ENCODE measurements around the gene PTS. TPM values are rescaled to one million over a fixed set of nuclear protein-coding genes. Genes with fewer than 3 reads are reported as not detected.

The PTS gene
- polyA plus RNA-seq, 2 of the 4 experiments (the other 2 are of a cell fraction), result 33.9 to 48.5 TPM

DNA sequence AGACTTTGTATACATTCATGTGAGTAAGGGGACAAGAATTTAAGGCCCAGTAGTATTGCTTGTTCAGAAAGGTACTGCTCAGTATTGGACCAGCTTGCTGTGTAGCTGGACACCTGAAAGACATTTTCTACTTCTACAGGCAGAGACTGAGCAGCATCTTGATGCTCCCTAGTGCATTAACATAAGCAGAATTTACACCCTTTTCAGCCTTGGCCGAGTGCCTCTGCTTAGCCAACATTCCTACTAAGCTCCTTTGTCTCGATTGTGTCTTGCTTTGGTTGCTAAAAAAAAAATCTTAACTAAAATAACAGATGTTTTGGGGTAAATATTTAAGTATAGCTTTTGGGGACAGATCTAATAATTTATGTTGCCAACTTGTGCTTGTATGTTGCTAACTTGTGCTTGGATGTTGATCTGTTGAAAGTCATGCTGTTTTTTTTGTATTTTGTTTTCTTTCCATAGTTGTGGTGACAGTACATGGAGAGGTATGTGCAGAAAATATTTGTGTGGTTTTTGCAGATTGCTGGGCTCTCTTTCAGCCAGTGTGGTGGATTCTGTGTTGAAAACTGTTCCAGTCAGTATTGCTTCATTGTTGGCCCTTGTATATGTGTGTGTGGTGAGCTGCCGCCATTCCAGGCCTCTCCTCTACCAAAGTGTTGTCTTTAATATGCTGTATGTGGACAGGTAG lies 3.7 kb downstream of the PTS start:
- CTCF ChIA-PET, result interaction anchor here (0.6 to 1.2 kb wide), 4 partner anchors 10 to 360 kb away, joined by 3 to 4 read pairs (median 3); no protein-coding TSS in a partner anchor
- ATAC-seq (no peak), FAIRE-seq (no peak), DNase-seq (ENCODE audit: low read depth in 1 of 2, low spot score in 1 of 2) (no peak)
- Histone ChIP-seq H3K9me3 (no peaks in the 10 kb centered on the region), H3K4me2 (no peak overlapping the region), H3K27ac (no peak overlapping the region), H3K4me3 (no peak overlapping the region), H3K4me1 (peaks cover 12% of the 10 kb centered on the region)
- TF ChIP-seq POLR2A (IDR thresholded peaks at IDR 0.05; ENCODE audit: low read length), result no peak
- no peak for TF ChIP-seq JUN (IDR thresholded peaks at IDR 0.05)
- TF ChIP-seq FOXS1 (CRISPR knock-in tag; IDR thresholded peaks at IDR 0.05), result no peak
- TF ChIP-seq CHD4 (IDR thresholded peaks at IDR 0.05; ENCODE audit: borderline replicate concordance), result no peak
- TF ChIP-seq RCOR1 (IDR thresholded peaks at IDR 0.05; ENCODE audit: low read depth, low read length), result no peak
- no peak for TF ChIP-seq SREBF2 (IDR thresholded peaks at IDR 0.05)
- TF ChIP-seq, protein P1, sequence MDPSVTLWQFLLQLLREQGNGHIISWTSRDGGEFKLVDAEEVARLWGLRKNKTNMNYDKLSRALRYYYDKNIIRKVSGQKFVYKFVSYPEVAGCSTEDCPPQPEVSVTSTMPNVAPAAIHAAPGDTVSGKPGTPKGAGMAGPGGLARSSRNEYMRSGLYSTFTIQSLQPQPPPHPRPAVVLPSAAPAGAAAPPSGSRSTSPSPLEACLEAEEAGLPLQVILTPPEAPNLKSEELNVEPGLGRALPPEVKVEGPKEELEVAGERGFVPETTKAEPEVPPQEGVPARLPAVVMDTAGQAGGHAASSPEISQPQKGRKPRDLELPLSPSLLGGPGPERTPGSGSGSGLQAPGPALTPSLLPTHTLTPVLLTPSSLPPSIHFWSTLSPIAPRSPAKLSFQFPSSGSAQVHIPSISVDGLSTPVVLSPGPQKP (IDR thresholded peaks at IDR 0.05; ENCODE audit: low read depth, low read length), result no peak
- TF ChIP-seq EHMT2 (IDR thresholded peaks at IDR 0.05; ENCODE audit: low read depth), result no peak
- TF ChIP-seq, protein P2, sequence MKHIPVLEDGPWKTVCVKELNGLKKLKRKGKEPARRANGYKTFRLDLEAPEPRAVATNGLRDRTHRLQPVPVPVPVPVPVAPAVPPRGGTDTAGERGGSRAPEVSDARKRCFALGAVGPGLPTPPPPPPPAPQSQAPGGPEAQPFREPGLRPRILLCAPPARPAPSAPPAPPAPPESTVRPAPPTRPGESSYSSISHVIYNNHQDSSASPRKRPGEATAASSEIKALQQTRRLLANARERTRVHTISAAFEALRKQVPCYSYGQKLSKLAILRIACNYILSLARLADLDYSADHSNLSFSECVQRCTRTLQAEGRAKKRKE (CRISPR knock-in tag; IDR thresholded peaks at IDR 0.05; ENCODE audit: low read depth), result no peak
- no peak for TF ChIP-seq NPAS2 (CRISPR knock-in tag; IDR thresholded peaks at IDR 0.05; ENCODE audit: borderline replicate concordance)
- TF ChIP-seq BHLHE40 (IDR thresholded peaks at IDR 0.05; ENCODE audit: low read depth, low read length), result no peak
- no peak for TF ChIP-seq NFE2L2 (conservative IDR thresholded peaks at IDR 0.05; ENCODE audit: low read length)
- 61% methylated on average over 3 of the region's 3 CpGs for WGBS (ENCODE audit: missing lambda C conversion rate)
- POLR2A ChIA-PET, result no interaction called here

DNA sequence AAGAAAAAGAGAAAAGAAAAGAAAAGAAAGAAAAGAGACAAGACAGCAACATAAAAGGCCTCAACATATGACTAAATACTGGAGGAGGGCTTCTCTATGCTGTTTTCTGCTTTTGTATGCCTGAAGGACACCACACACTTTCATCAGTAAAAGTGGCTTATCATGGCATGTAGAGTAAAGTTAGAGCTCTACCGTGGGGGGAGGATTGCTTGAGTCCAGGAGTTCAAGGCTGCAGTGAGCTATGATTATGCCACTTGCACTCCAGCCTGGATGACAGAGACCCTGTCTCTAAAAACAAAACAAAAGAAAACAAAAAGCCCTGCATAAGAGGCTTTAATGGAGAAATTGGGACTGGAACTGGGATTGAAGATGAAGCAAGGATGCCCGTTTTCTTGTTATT lies 5.7 kb downstream of the PTS start:
- ChIA-PET POLR2A (no interaction called here), CTCF (interaction anchor here (1.0 to 3.3 kb wide), 3 partner anchors 12 to 48 kb away, joined by 3 to 14 read pairs (median 13); no protein-coding TSS in a partner anchor)
- Histone ChIP-seq H3K9me3 (no peaks in the 10 kb centered on the region), H3K4me2 (no peak overlapping the region), H3K4me1 (peaks cover 12% of the 10 kb centered on the region), H3K4me3 (no peak overlapping the region), H3K27ac (no peak overlapping the region)
- no peak for TF ChIP-seq EHF (CRISPR knock-in tag; IDR thresholded peaks at IDR 0.05)
- TF ChIP-seq, protein P2 (CRISPR knock-in tag; IDR thresholded peaks at IDR 0.05; ENCODE audit: low read depth), result no peak
- TF ChIP-seq MAZ (IDR thresholded peaks at IDR 0.05; ENCODE audit: borderline replicate concordance, low read depth, low read length), result no peak
- no peak for TF ChIP-seq TP53 (CRISPR knock-in tag; IDR thresholded peaks at IDR 0.05)
- TF ChIP-seq RNF2 (IDR thresholded peaks at IDR 0.05; ENCODE audit: borderline replicate concordance, low read depth), result no peak
- TF ChIP-seq EHMT2 (IDR thresholded peaks at IDR 0.05; ENCODE audit: low read depth), result no peak
- no peak for TF ChIP-seq KDM1A (IDR thresholded peaks at IDR 0.05; ENCODE audit: low read depth)
- TF ChIP-seq, protein P3, sequence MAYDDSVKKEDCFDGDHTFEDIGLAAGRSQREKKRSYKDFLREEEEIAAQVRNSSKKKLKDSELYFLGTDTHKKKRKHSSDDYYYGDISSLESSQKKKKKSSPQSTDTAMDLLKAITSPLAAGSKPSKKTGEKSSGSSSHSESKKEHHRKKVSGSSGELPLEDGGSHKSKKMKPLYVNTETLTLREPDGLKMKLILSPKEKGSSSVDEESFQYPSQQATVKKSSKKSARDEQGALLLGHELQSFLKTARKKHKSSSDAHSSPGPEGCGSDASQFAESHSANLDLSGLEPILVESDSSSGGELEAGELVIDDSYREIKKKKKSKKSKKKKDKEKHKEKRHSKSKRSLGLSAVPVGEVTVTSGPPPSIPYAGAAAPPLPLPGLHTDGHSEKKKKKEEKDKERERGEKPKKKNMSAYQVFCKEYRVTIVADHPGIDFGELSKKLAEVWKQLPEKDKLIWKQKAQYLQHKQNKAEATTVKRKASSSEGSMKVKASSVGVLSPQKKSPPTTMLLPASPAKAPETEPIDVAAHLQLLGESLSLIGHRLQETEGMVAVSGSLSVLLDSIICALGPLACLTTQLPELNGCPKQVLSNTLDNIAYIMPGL (CRISPR knock-in tag; IDR thresholded peaks at IDR 0.05; ENCODE audit: borderline replicate concordance), result no peak
- TF ChIP-seq SMC3 (IDR thresholded peaks at IDR 0.05), result no peak
- TF ChIP-seq, protein P1 (IDR thresholded peaks at IDR 0.05; ENCODE audit: low read depth, low read length), result no peak
- TF ChIP-seq KDM5A (IDR thresholded peaks at IDR 0.05), result no peak
- TF ChIP-seq ESRRA (IDR thresholded peaks at IDR 0.05; ENCODE audit: borderline replicate concordance, low read length), result no peak
- no peak for TF ChIP-seq FOSB (CRISPR knock-in tag; IDR thresholded peaks at IDR 0.05)
- TF ChIP-seq JUN (IDR thresholded peaks at IDR 0.05), result no peak
- TF ChIP-seq RCOR1 (IDR thresholded peaks at IDR 0.05; ENCODE audit: low read depth, low read length), result no peak
- no peak for TF ChIP-seq ZNF302 (CRISPR knock-in tag; IDR thresholded peaks at IDR 0.05)
- TF ChIP-seq HDAC2 (IDR thresholded peaks at IDR 0.05), result no peak
- TF ChIP-seq SREBF2 (IDR thresholded peaks at IDR 0.05), result no peak
- no peak for ATAC-seq
- no peak for FAIRE-seq
- DNase-seq (ENCODE audit: low read depth in 1 of 2, low spot score in 1 of 2), result no peak
- 68% methylated on average over 2 of the region's 2 CpGs for WGBS (ENCODE audit: missing lambda C conversion rate)

All from A549 (cell line).